Right ventricle myocardium superior (tissue), 1 donor: Measurements from ENCODE around the gene TBPL1. TPM values are rescaled to one million over a fixed set of nuclear protein-coding genes. Genes with fewer than 3 reads are reported as not detected.
A peak's percentile ranks its signal among the peaks of the same experiment; 100 is the strongest.

Source experiments
- ATAC-seq: fragments of 200-7000 bp; cut with Tn5 transposase; one replicate; pipeline ENCODE4 v1.9.1; 2020; ENCODE audit warnings: mild to moderate bottlenecking; ENCODE audit not compliant: poor library complexity
- DNase-seq: peaks from one replicate; pipeline ENCODE4 v3.0.0-alpha.2; 2020
- intact Hi-C: fragments of 100-400 bp; cut with DNase I; formaldehyde crosslinking; loops from one replicate; pipeline ENCODE4 v1.11.2; 2022
- total RNA-seq: library from RNA; stranded (reverse); fragmentation: NEBNext Ultra II Directional; extraction: Animal tissue kit (Norgen Biotek cat#: 25700); gene quantifications from one replicate; pipeline ENCODE4 v1.2.1, GENCODE V29; 2021
- donor health status: DM: no; HTN: yes; CAD: no; lungs with severe emphysema.

Gene TBPL1
- total RNA-seq, 1 donor from 2014 or later, result 13.4 TPM

DNA sequence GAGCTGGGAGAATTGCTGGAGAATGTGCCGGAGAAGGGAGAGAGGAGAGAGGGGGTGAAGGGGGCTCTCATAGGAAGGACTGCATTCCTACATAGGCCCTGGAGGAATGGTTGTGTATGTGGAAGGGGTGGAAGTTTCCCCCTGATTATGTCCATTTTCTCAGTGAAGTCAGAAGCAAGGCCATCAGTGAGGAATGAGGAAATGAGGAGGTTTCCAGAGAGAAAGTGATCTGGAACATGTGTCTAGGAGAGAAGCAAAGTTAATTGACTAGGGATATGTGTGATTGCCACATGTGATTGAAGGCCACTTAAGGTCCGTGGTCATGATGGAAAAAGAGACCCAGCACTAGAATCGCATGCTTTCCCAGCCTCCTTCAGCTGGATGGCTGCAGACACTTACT lies 42.3 kb downstream of the TBPL1 start:
- ATAC-seq, result no peak

DNA sequence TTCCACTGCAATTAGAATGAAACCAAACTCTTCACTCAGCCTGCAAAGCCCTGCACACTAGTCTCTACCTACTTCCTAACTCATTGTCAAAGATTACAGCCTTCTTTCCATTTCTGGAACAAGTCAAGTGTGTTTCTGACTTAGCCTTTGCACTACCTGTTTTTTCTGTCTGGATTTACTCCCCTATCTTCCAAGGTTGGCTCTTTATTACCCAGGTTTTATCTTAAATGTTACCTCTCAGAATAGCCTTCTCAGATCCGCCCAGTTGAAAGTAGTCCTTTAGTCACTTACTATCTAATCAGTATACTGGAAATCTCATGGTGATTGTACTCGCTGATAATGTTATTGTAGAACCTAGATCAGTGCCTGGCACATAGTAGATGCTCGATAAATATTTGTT lies 42.7 kb downstream of the TBPL1 start:
- DNase-seq, result no peak
- ATAC-seq, result no peak
- intact Hi-C loops, result no loop called here

More for the DNA sequence above, 42.3 kb downstream of the TBPL1 start:
- DNase-seq, result no peak
- intact Hi-C loops, result no loop called here

DNA sequence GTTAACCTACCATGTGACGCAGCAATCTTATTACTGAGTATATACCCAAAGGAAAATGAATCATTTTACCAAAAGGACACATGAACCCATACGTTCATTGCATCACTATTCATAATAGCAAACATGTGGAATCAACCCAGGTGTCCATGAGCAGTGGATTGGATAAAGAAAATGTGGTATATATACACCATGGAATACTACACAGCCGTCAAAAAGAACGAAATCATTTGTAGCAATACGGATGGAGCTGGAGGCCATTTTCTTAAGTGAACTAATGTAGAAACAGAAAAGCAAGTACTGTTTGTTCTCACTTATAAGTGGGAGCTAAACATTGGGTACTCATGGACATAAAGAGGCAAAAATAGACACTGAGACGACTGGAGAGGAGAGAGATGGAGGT lies 44.2 kb downstream of the TBPL1 start:
- ATAC-seq (no peak), DNase-seq (no peak)
- intact Hi-C loops, result no loop called here

DNA sequence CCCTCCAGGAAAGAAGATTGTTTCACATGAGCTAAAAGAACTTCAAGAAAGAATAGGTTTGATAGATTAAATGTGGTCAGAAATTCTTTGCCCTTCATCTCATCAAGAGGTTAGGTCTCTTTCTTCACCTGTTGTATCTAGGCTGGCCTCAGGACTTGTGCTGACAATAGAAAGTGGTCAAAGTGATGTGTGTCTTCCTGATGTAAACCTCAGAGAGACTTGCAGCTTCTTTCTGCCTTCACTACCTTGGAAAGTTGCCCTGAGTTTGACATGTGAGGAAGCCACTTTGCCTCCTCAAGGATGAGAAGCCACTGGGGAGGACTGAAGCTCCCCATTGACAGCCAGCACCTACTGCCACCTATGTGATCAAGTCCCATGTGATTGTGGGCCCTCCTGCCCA lies 46.3 kb downstream of the TBPL1 start:
- intact Hi-C loops, result no loop called here
- DNase-seq (no peak), ATAC-seq (no peak)

- ATAC-seq, result no peak
- intact Hi-C loops, result no loop called here
- DNase-seq, result no peak
Observed at GRCh38 chr6:134000443-134000842, 47.4 kb downstream of the TBPL1 start.

GRCh38 chr6:134002821-134003220 lies 49.8 kb downstream of the TBPL1 start:
- intact Hi-C loops, result no loop called here
- DNase-seq (no peak), ATAC-seq (no peak)

- intact Hi-C loops, result no loop called here
- no peak for DNase-seq
Observed at GRCh38 chr6:134003542-134003951, 50.5 kb downstream of the TBPL1 start.

GRCh38 chr6:134004714-134005113 lies 51.7 kb downstream of the TBPL1 start:
- no peak for DNase-seq
- no peak for ATAC-seq
- intact Hi-C loops, result no loop called here

More at GRCh38 chr6:134003542-134003951, 50.5 kb downstream of the TBPL1 start:
- no peak for ATAC-seq

GRCh38 chr6:134005800-134006199 lies 52.8 kb downstream of the TBPL1 start:
- ATAC-seq (no peak), DNase-seq (no peak)

DNA sequence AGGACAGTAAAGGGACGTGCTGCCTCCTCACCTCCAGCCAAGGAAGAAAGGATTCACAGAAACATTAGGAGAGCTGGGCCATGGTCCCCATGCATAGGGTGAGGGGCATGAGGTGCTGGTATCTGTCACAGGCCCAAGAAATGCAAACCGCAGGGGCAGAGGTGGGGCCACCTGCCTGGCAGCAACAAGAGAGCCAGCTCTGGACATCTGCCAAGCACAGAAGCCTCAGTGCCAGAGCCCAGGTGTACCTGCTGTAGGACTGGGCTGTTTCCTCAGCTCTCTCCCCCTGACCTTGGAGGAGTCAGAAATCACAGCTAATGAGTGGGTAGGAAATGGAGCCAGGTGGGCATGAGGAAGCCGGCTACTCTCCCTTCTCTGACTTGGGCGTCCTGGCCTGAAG lies 54.1 kb downstream of the TBPL1 start:
- intact Hi-C loops, result no loop called here
- no peak for ATAC-seq
- DNase-seq, result no peak

More at GRCh38 chr6:134005800-134006199, 52.8 kb downstream of the TBPL1 start:
- intact Hi-C loops, result no loop called here

- DNase-seq (no peak), ATAC-seq (no peak)
- intact Hi-C loops, result no loop called here
Observed at GRCh38 chr6:134009876-134010275, 56.9 kb downstream of the TBPL1 start.

GRCh38 chr6:134010400-134010799 lies 57.4 kb downstream of the TBPL1 start:
- no peak for ATAC-seq
- intact Hi-C loops, result no loop called here

DNA sequence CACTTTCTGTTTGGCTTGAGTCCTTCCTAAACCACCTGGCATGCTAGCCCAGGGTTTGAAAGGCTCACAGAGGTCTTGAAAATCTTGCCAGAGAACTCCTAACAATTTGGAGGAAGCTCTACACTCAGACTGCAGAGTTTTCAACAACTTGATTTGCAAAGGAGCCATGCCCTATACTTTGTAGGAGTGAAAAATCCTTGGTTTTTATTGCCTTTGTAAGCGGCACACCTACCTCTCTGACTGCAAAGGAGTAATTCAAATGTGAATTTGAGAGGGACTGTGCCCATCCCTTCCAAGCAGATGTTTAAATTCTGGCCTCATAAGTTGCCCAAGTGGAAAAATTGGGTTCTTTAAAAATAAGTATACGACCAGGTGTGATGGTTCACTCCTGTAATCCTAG lies 58.0 kb downstream of the TBPL1 start:
- DNase-seq (no peak), ATAC-seq (no peak)
- intact Hi-C loops, result no loop called here

More at GRCh38 chr6:134010400-134010799, 57.4 kb downstream of the TBPL1 start:
- no peak for DNase-seq

DNA sequence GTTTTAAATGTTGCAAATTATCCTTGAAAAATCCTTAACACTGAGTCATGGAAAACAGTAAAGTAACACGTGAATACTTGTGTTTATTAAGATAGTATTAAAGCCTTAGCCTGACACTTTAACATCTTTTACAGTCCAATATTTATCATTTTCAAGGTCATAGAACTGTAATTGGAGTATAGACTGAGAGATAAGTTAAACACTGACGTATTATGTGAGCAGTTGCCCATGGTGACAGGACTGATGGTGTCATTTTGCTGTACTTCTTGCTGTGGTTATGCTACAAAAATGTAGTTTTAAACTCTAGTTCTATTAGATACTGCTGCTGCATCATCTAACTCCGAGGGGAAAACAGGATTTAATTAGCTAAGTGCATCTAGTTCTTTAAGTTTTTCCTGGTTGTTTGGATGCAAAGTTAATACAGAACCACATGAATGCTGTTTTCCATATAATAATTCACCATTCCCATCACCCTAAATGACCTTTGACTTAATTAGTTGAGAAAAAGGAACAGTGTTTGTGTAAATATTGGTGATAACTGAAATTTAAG lies 61.6 kb downstream of the TBPL1 start:
- ATAC-seq (no peak), DNase-seq (no peak)
- intact Hi-C loops, result no loop called here

DNA sequence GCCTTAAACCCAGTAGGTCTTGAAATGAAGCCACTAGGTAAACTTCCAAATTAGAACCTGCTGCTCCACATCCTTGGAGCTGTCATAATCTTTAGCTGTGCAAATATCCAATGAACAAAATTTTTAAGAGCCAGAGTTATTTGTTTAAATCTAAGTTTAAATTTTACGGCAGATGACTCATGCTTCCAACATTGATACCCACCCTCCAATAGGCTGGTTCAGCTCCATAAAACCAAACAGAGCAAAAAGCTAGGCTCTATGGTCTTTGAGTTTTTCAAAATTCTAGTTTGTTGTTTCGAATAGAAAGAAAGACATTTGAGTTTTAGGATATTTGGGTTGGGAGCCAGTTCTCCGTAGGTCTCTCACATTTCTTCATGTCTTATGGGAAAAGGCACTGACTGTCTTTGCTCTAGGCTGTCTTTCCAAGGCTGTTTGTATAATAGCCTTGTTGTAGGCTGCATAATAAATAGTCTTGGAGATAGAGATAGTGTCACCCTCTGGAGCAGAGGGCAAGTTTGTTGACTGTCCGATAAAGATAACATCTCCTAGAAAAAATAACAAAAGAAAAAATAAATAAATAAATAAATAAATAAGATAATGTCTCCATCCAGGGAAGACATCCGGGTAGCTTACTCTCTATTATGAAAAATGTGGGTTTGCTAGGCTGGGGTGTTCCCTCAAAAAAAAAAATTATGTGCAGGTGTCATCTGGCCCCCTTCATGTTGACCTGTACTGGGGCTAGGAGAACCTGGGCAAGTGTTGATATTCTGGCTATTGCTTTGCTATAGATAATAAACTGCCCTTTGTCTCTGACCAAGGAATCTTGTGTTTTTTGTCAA lies 62.9 kb downstream of the TBPL1 start:
- intact Hi-C loops, result no loop called here
- ATAC-seq, result no peak

DNA sequence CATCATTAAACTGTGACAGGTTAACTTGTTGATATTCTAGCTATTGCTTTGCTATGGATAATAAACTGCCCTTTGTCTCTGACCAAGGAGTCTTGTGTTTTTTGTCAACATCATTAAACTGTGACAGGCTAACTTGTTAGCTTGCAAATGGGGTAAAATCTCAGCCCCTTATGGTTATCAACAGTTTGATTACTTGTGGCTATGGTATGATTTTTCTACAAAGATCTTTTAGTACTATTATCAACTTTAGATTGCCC lies 63.5 kb downstream of the TBPL1 start:
- ATAC-seq, result no peak
- no peak for DNase-seq
- intact Hi-C loops, result no loop called here

More for the DNA sequence above, 62.9 kb downstream of the TBPL1 start:
- no peak for DNase-seq

- DNase-seq, result no peak
- no peak for ATAC-seq
- intact Hi-C loops, result no loop called here
Observed at GRCh38 chr6:134020071-134020470, 67.0 kb downstream of the TBPL1 start.

DNA sequence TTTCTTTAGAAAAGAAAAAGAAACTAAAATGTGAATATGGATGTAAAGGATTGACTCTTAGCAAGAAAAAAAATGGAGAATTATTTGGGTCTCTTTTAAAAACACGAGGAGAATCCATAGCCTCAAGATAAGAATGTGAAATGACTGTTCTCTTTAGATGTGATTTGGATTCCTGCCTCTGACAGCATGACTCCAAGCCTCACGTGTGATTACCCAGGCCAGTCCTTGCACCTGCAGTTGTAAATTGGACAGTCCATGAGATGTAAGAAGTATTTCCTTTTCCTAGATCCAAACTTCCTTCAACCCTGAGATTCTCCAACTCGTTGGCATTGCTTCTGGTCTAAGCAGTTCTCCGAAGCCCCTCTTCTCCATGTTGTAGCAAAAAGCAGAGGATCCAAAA lies 67.5 kb downstream of the TBPL1 start:
- ATAC-seq, result peak; percentile 33
- no peak for DNase-seq
- intact Hi-C loops, result no loop called here

GRCh38 chr6:134020968-134021367 lies 67.9 kb downstream of the TBPL1 start:
- DNase-seq (no peak), ATAC-seq (no peak)
- intact Hi-C loops, result no loop called here

DNA sequence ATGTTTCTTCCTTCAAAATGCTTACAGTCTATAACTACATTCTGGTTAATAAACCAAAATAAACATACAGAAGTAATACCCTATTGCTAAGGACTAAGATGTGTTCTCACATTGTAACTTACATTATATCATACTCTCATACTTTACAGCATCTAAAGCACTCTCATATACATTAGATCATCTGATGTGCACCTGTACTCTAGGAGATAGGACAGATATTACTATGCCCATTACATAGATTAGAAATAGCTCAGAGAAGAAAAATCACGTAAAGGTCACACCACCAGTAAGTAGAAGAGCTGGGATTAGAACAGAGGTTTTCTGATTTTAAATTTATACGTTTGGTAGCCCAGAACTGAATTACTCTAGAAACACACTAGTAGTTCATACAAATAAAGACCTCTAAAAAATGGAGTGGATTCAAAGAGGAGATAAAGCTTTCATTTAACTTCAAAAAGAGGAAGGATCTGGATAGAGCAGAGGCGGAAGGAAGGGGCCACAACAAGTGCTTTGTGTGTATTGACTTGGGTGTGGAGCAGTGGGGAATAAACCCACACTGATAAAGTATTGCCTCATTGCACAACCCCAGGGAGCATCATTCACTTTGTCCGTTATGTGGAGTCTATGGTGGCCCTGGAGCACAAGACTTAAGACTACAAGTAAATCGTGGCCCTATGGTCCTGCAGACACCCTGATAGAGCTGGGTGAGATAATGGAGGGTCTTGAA lies 68.5 kb downstream of the TBPL1 start:
- DNase-seq, result no peak
- peak; percentile 24 for ATAC-seq
- intact Hi-C loops, result no loop called here
